GM12873 (cell line): Measurements from ENCODE around the gene GLTP.

Experiments used
- TF ChIP-seq, protein P1 (sequence below): IDR thresholded peaks from 2 replicates; pipeline ENCODE4 v1.5.1; 2012; ENCODE audit warnings: low read depth, mild to moderate bottlenecking, moderate library complexity, low read length, control low read depth; ENCODE audit not compliant: insufficient read depth; ENCODE audit errors: missing control alignments

GLTP gene, protein sequence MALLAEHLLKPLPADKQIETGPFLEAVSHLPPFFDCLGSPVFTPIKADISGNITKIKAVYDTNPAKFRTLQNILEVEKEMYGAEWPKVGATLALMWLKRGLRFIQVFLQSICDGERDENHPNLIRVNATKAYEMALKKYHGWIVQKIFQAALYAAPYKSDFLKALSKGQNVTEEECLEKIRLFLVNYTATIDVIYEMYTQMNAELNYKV

DNA sequence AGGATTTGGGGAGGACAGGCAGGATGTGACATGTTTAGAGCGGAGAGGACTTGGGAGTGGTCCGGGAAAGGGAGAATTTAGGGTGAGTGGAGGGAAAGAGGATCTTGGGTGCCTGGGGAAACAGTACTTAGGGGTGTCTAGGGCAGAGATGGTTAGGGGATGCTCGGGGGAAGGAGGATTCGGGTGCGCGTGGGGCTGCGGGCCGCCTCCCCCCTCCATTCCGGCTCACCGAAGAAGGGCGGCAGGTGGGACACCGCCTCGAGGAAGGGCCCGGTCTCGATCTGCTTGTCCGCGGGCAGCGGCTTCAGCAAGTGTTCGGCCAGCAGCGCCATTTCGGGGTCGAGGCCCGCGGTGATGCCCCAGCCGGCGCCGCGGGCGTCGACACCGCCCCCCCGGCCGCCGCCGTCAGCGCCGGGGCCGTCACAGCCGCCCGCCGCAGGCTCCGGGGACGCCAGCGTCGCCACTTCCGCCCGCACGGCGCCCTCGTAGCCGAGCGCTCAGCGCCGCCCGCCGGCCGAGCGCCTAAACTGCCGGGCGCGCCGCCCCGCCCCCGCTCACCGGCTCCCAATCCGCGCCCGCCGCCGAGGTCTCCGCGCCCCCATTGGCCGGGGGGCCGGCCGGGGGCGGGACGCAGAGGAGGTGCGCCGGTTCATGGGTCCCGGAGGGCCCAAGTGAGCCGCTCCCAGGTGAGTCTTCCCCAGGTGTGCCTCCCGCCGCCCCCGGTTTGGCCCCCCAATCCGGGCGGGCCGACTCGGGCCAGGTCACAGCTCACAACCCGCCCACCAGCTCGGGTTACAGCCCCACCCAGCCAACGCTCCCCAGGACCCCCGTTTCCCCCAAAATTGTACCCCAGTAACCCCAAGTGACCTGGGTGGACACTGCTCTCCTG, at the start of gene GLTP:
Gene GLTP, minus strand, starts transcription at position 499 of the 889 bp plus-strand sequence. Its CDS starts 167 bp downstream, at position 332.
- TF ChIP-seq, protein P1, sequence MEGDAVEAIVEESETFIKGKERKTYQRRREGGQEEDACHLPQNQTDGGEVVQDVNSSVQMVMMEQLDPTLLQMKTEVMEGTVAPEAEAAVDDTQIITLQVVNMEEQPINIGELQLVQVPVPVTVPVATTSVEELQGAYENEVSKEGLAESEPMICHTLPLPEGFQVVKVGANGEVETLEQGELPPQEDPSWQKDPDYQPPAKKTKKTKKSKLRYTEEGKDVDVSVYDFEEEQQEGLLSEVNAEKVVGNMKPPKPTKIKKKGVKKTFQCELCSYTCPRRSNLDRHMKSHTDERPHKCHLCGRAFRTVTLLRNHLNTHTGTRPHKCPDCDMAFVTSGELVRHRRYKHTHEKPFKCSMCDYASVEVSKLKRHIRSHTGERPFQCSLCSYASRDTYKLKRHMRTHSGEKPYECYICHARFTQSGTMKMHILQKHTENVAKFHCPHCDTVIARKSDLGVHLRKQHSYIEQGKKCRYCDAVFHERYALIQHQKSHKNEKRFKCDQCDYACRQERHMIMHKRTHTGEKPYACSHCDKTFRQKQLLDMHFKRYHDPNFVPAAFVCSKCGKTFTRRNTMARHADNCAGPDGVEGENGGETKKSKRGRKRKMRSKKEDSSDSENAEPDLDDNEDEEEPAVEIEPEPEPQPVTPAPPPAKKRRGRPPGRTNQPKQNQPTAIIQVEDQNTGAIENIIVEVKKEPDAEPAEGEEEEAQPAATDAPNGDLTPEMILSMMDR, result peak; percentile 64

GRCh38 chr12:109928058-109928656, 47.8 kb upstream of the GLTP start:
- TF ChIP-seq, protein P1, result no peak

GRCh38 chr12:109927622-109928021, 47.3 kb upstream of the GLTP start:
- TF ChIP-seq, protein P1, result peak; percentile 83

DNA sequence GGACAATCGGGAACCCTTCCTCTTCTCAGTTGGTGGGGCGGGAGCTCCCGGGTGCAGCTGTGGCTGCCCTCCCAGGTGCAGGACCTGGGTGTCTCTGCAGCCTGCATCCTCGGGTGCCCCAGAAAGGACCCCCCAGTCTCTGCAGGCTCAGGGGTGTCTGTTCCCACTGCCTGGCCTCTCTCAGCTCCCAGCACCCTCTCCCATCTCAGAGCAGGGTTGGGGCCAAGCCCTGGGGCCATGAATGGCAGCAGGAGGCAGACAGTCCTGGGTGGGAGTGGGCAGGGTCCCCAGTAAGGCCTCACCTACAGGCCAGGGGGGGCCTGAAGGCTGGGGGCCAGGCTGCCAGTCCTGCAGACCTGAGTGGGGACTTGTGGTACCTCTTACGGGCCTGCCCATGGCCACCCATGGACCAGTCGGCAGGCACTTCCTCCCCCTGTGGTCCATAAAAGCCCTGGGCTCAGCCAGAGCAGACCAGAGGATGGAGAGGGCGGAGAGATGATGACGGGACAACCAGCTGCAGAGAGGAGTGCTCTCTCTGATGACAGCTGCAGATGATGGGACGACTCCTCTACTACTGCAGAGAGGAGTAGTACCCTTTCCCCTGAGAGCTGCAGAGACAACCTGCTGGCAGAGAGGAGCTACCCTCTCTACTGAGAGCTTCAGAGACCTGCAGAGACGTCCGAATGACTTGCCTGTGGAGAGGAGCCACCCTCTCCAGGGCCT, 46.3 kb upstream of the GLTP start:
- TF ChIP-seq, protein P1, result no peak

DNA sequence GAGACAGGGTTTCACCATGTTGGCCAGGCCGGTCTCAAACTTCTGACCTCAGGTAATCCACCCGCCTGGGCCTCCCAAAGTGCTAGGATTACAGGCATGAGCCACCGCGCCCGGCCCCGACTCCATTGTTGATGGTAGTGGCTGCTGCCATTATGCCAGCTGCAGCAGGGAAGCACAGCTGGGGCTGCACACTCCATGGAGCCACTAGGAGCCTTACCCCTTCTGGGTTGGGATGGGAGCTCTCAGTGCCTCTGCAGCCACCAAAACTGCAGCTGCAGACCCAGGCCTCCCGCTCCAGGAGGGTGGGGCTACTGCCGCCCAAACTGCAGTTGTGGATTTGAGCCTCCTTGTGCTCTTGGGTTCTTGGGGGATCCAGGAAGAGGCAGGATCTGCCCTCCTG, 45.7 kb upstream of the GLTP start:
- TF ChIP-seq, protein P1, result no peak

- TF ChIP-seq, protein P1, result no peak
Measured at GRCh38 chr12:109925185-109925840, 45.0 kb upstream of the GLTP start.
